ENCODE results near the gene CETP. TPM values are rescaled to one million over a fixed set of nuclear protein-coding genes. Genes with fewer than 3 reads are reported as not detected.
"Not testable (repeated sequence)": the region's sequence is repeated elsewhere in the genome, so short reads cannot be mapped to it uniquely, and the experiment has no call there.

CETP gene
- total RNA-seq, 8 experiments from 2014 or later, result 0.05 to 0.84 (median 0.29) TPM

- ATAC-seq (replicated peaks in 6 of 8), result no peak
- H3K4me1 ChIP-seq (replicated peaks in 1 of 2), result peaks cover 0 to 3% of the 10 kb centered on the region in 2 donors
- H3K27ac ChIP-seq, result no peak overlapping the region
- 82 to 100% (median 87%) methylated on average over 1 to 7 of the region's 12 CpGs; no CpG with 5 or more reads in 6 of the 10 experiments for WGBS, 10 experiments
- H3K4me3 ChIP-seq, result no peak overlapping the region
- in situ Hi-C loops (cut with MboI; ENCODE audit: low pct_unique_long_range_greater_than_20kb in 2 of 9, low sequenced_read_pairs in 9 of 9, unreplicated experiment in 9 of 9), result no loop called here
These were observed 20.1 kb downstream of the CETP start for GRCh38 chr16:56981729-56982271.

DNA sequence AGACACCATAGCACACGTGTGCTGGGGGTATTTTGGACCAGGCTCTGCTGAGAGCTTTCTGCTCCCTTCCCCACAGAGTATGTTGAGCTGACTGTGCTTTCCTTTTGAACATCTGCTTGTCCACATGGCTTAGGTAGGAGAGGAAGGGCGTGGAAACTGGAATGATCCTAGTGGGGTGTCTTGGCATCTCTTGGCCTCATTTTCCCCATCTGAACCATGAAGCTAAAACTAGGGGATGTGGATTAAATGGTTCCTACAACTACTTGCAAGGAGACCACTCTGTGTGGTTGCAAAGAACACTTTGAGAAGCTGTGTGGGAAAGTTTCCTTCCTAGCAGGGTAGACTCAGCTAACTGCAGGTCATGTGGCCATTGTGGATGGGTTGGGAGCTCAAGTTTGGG is 20.9 kb downstream of the CETP start:
- Histone ChIP-seq H3K4me1 (replicated peaks in 1 of 2) (peaks cover 0 to 3% of the 10 kb centered on the region in 2 donors), H3K27ac (no peak overlapping the region), H3K4me3 (no peak overlapping the region)
- no peak for ATAC-seq (replicated peaks in 6 of 8)
- in situ Hi-C loops (cut with MboI; ENCODE audit: low pct_unique_long_range_greater_than_20kb in 2 of 9, low sequenced_read_pairs in 9 of 9, unreplicated experiment in 9 of 9), result no loop called here
- 63 to 100% (median 100%) methylated on average over 1 of the region's 2 CpGs; no CpG with 5 or more reads in 6 of the 10 experiments for WGBS, 10 experiments

- in situ Hi-C loops (cut with MboI; ENCODE audit: low pct_unique_long_range_greater_than_20kb in 2 of 9, low sequenced_read_pairs in 9 of 9, unreplicated experiment in 9 of 9), result no loop called here
These were observed 21.5 kb downstream of the CETP start for GRCh38 chr16:56983211-56983751.

DNA sequence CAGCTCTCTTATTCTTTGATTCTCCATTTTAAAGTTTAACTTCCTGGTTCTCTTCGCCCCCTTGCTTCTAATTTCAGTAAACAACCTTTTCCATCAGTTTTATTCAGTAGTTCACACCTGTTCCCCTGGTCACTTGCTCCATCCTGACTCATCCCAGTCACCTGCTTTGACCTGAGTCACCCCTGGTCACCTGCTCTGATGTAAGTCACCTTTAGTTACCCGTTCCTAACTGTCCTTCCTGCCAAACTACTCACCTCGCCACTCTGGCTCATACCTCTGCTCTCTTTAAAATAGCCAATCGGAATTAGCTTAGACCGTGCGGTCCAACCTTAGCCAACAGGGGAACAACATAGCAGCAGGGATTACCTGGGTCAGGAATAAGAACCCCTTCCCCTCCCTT is 22.9 kb downstream of the CETP start:
- in situ Hi-C loops (cut with MboI; ENCODE audit: low pct_unique_long_range_greater_than_20kb in 2 of 9, low sequenced_read_pairs in 9 of 9, unreplicated experiment in 9 of 9), result no loop called here
- 50 to 100% (median 96%) methylated on average over 1 to 6 of the region's 6 CpGs; no CpG with 5 or more reads in 1 of the 10 experiments for WGBS, 10 experiments
- no peak for ATAC-seq (replicated peaks in 6 of 8)
- H3K4me3 ChIP-seq, result no peak overlapping the region
- H3K4me1 ChIP-seq (replicated peaks in 1 of 2), result peaks cover 0 to 3% of the 10 kb centered on the region in 2 donors
- H3K27ac ChIP-seq, result no peak overlapping the region

More at GRCh38 chr16:56983211-56983751, 21.5 kb downstream of the CETP start:
- no peak overlapping the region for H3K27ac ChIP-seq
- WGBS, 10 experiments, result 29 to 89% (median 65%) methylated on average over 1 to 3 of the region's 9 CpGs; no CpG with 5 or more reads in 6 of the 10 experiments
- peaks cover 0 to 3% of the 10 kb centered on the region in 2 donors for H3K4me1 ChIP-seq (replicated peaks in 1 of 2)
- no peak for ATAC-seq (replicated peaks in 6 of 8)
- H3K4me3 ChIP-seq, result no peak overlapping the region

GRCh38 chr16:56985288-56985961 is 23.7 kb downstream of the CETP start:
- H3K27ac ChIP-seq, result no peak overlapping the region
- H3K4me1 ChIP-seq (replicated peaks in 1 of 2), result peaks cover 3% of the 10 kb centered on the region in 2 donors
- WGBS, 10 experiments, result 31 to 100% (median 63%) methylated on average over 2 to 3 of the region's 7 CpGs; no CpG with 5 or more reads in 2 of the 10 experiments
- no peak overlapping the region for H3K4me3 ChIP-seq
- in situ Hi-C loops (cut with MboI; ENCODE audit: low pct_unique_long_range_greater_than_20kb in 2 of 9, low sequenced_read_pairs in 9 of 9, unreplicated experiment in 9 of 9), result no loop called here
- ATAC-seq (replicated peaks in 6 of 8), result peak; percentile 63 to 80 (median 68)

DNA sequence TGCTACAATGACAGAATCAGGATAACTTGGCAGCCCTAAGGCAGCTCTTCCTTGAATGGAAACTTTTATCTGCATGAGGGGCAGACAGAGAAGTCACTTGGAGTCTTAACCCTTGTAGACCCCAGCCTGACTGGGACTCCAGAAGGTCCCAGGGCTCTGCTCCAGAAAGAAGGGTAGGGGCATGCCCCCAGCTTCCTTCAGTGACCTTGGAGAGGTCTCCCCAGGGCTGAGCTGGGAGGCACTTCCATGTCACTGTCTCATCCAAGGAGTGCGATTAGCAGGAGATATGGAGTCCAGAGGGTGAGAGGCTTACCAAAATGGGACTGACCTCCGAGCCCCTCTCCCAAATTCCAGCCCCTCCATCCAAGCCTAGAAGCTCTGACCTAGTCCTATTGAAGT is 24.2 kb downstream of the CETP start:
- Histone ChIP-seq H3K27ac (no peak overlapping the region), H3K4me3 (no peak overlapping the region), H3K4me1 (replicated peaks in 1 of 2) (peaks cover 2 to 3% of the 10 kb centered on the region in 2 donors)
- WGBS, 10 experiments, result 20 to 93% methylated on average over 1 to 2 of the region's 2 CpGs; no CpG with 5 or more reads in 8 of the 10 experiments
- peak in 3 of 8 experiments; percentile 5 to 8 (median 6) for ATAC-seq (replicated peaks in 6 of 8)
- in situ Hi-C loops (cut with MboI; ENCODE audit: low pct_unique_long_range_greater_than_20kb in 2 of 9, low sequenced_read_pairs in 9 of 9, unreplicated experiment in 9 of 9), result no loop called here

GRCh38 chr16:56986361-56986760 is 24.6 kb downstream of the CETP start:
- 83% methylated on average over 1 of the region's 1 CpG; no CpG with 5 or more reads in 9 of the 10 experiments for WGBS, 10 experiments
- Histone ChIP-seq H3K4me3 (no peak overlapping the region), H3K4me1 (replicated peaks in 1 of 2) (peaks cover 0 to 3% of the 10 kb centered on the region in 2 donors), H3K27ac (no peak overlapping the region)
- in situ Hi-C loops (cut with MboI; ENCODE audit: low pct_unique_long_range_greater_than_20kb in 2 of 9, low sequenced_read_pairs in 9 of 9, unreplicated experiment in 9 of 9), result no loop called here
- ATAC-seq (replicated peaks in 6 of 8), result peak in 1 of 8 experiments; percentile 1

DNA sequence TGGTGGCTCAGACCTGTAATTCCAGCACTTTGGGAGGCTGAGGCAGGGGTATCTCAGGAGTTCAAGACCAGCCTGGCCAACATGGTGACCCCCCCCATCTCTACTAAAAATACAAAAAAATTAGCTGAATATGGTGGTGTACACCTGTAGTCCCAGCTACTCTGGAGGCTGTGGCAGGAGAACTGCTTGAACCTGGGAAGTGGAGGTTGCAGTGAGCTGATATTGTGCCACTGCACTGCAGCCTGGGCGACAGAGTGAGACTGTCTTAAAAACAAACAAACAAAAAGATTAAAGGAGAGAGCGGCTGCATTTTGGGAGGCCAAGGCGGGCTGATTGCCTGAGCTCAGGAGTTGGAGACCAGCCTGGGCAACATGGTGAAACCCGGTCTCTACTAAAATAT is 25.2 kb downstream of the CETP start:
- 73 to 100% (median 83%) methylated on average over 3 of the region's 4 CpGs; no CpG with 5 or more reads in 6 of the 10 experiments for WGBS, 10 experiments
- H3K4me3 ChIP-seq; in situ Hi-C loops (cut with MboI; ENCODE audit: low pct_unique_long_range_greater_than_20kb in 2 of 9, low sequenced_read_pairs in 9 of 9, unreplicated experiment in 9 of 9); H3K4me1 ChIP-seq (replicated peaks in 1 of 2); ATAC-seq (replicated peaks in 6 of 8); H3K27ac ChIP-seq: not testable (repeated sequence)

DNA sequence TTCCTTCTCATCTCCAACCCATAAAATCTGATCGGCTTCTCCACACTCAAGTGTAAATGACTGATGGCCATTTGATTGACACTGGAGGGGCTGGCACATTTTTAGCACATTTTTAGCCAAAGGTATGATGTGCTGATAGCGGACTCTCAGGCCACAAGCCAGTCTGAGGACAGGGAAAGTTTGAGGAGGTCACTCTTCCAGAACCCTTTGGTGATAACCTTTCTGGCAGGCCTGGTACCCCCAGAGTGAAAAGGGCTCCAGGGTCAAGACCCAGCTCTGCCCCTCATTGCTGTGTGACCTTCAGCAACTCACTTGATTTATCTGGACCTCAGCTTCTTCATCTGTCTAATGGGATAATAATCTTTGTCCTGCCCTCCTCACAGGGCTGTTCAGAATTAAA is 25.9 kb downstream of the CETP start:
- Histone ChIP-seq H3K4me3 (no peak overlapping the region), H3K27ac (no peak overlapping the region), H3K4me1 (replicated peaks in 1 of 2) (peaks cover 0 to 3% of the 10 kb centered on the region in 2 donors)
- WGBS, 10 experiments, result 71 to 100% (median 100%) methylated on average over 1 of the region's 2 CpGs; no CpG with 5 or more reads in 6 of the 10 experiments
- no peak for ATAC-seq (replicated peaks in 6 of 8)
- in situ Hi-C loops (cut with MboI; ENCODE audit: low pct_unique_long_range_greater_than_20kb in 2 of 9, low sequenced_read_pairs in 9 of 9, unreplicated experiment in 9 of 9), result no loop called here

GRCh38 chr16:56988161-56988947 is 26.6 kb downstream of the CETP start:
- peaks cover 0 to 3% of the 10 kb centered on the region in 2 donors for H3K4me1 ChIP-seq (replicated peaks in 1 of 2)
- no peak overlapping the region for H3K4me3 ChIP-seq
- 28 to 100% (median 81%) methylated on average over 1 to 3 of the region's 6 CpGs; no CpG with 5 or more reads in 4 of the 10 experiments for WGBS, 10 experiments
- in situ Hi-C loops (cut with MboI; ENCODE audit: low pct_unique_long_range_greater_than_20kb in 2 of 9, low sequenced_read_pairs in 9 of 9, unreplicated experiment in 9 of 9), result no loop called here
- H3K27ac ChIP-seq, result no peak overlapping the region
- ATAC-seq (replicated peaks in 6 of 8), result peak in 2 of 8 experiments; percentile 2

GRCh38 chr16:56988948-56989945 is 27.5 kb downstream of the CETP start, which contains the start of gene NLRC5:
Gene NLRC5 (plus strand): TSS chr16:56989557. CDS start chr16:57020713, 31,156 bp downstream.
- in situ Hi-C loops (cut with MboI; ENCODE audit: low pct_unique_long_range_greater_than_20kb in 2 of 9, low sequenced_read_pairs in 9 of 9, unreplicated experiment in 9 of 9), result no loop called here
- Histone ChIP-seq H3K4me1 (replicated peaks in 1 of 2) (peaks cover 0 to 3% of the 10 kb centered on the region in 2 donors), H3K27ac (no peak within 1 kb of the TSS), H3K4me3 (peak within 1 kb of the TSS; percentile 31 to 53 (median 47))
- WGBS, 10 experiments, result 0 to 3% (median 1%) methylated on average over 2 to 8 of the region's 64 CpGs; no CpG with 5 or more reads in 6 of the 10 experiments
- ATAC-seq (replicated peaks in 6 of 8), result peak; percentile 57 to 93 (median 89)

GRCh38 chr16:56989988-56990387 is 28.2 kb downstream of the CETP start:
- 0 to 67% (median 20%) methylated on average over 1 to 7 of the region's 7 CpGs; no CpG with 5 or more reads in 2 of the 10 experiments for WGBS, 10 experiments
- in situ Hi-C loops (cut with MboI; ENCODE audit: low pct_unique_long_range_greater_than_20kb in 2 of 9, low sequenced_read_pairs in 9 of 9, unreplicated experiment in 9 of 9), result no loop called here
- ATAC-seq (replicated peaks in 6 of 8), result no peak
- no peak overlapping the region for H3K27ac ChIP-seq
- peaks cover 0 to 3% of the 10 kb centered on the region in 2 donors for H3K4me1 ChIP-seq (replicated peaks in 1 of 2)
- peak overlapping the region in 4 of 5 donors; percentile 39 to 53 (median 48) for H3K4me3 ChIP-seq
